ENCODE measurements around the gene CDK11B. TPM values are rescaled to one million over a fixed set of nuclear protein-coding genes. Genes with fewer than 3 reads are reported as not detected.
A peak's percentile ranks its signal among the peaks of the same experiment; 100 is the strongest.
"Not testable (repeated sequence)": the region's sequence is repeated elsewhere in the genome, so short reads cannot be mapped to it uniquely, and the experiment has no call there.

Gene CDK11B
- total RNA-seq, 1 donor from 2014 or later: 26.6 TPM

DNA sequence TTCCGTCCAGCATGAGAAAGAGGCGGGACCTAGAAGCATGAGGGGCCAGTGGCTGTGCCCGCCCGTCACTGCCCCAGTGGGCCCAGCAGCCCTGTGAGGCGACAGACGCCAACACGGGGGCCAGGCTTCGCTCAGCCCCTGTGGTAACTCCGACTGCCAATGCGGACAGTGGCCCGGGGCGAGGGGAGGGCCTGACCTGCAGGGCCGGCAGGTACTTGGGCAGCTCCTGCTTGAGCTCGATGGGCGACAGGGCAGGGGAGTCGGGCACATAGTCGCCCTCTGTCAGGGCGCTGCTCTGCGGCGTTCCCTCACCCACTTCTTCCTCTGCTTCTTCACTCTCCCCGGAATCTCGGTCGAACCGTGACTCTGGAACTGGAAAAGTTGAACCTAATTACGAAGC, 18.7 kb downstream of the CDK11B start:
- not testable (repeated sequence) for H3K27ac Mint-ChIP-seq; H3K4me1 Mint-ChIP-seq; H3K36me3 Mint-ChIP-seq; H3K9me3 Mint-ChIP-seq; H3K4me3 Mint-ChIP-seq; DNase-seq (ENCODE audit: low spot score in 2 of 2, unreplicated experiment in 2 of 2); H3K27me3 Mint-ChIP-seq (ENCODE audit: low read depth)

DNA sequence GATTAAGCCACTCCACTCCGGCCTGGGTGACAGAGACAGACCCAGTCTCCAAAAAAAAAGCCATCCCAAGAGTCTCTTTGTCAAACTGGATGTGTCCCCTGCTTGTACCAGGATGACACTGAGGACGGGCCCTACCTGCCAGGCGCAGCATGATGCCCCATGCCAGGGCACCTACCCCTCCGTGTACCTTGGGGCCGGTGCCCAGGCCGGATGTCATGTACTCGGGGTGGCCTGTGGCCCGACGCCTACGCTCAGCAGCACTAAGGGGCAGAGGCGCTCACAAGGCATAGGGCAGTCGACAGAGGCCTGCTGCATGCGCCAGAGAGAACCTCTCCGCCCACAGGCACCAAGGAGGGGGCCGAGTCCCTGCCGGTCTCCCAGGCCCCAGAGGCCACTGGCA, 19.4 kb downstream of the CDK11B start:
- H3K36me3 Mint-ChIP-seq; H3K9me3 Mint-ChIP-seq; H3K4me3 Mint-ChIP-seq; H3K27me3 Mint-ChIP-seq (ENCODE audit: low read depth); H3K27ac Mint-ChIP-seq; DNase-seq (ENCODE audit: low spot score in 2 of 2, unreplicated experiment in 2 of 2); H3K4me1 Mint-ChIP-seq: not testable (repeated sequence)

DNA sequence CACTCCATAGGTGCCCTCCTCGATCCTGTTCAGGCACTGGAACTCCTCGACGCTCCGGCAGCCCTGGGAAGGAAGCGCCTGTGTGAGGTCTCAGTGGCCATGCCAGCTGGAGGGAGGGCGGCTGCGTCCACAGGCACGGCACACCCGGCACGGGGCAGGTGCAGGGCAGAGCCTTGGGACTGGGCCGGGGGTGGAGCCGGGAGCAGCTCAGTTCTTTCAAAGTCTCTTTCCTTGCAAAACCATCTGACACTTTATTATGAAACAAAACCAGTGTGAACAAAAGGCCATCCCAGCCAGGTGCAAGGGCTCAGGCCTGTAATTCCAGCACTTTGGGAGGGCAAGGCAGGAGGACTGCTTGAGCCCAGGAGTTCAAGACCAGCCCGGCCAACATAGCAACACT, 20.3 kb downstream of the CDK11B start:
- not testable (repeated sequence) for H3K4me1 Mint-ChIP-seq; H3K4me3 Mint-ChIP-seq; H3K27me3 Mint-ChIP-seq (ENCODE audit: low read depth); H3K36me3 Mint-ChIP-seq; DNase-seq (ENCODE audit: low spot score in 2 of 2, unreplicated experiment in 2 of 2); H3K9me3 Mint-ChIP-seq; H3K27ac Mint-ChIP-seq

DNA sequence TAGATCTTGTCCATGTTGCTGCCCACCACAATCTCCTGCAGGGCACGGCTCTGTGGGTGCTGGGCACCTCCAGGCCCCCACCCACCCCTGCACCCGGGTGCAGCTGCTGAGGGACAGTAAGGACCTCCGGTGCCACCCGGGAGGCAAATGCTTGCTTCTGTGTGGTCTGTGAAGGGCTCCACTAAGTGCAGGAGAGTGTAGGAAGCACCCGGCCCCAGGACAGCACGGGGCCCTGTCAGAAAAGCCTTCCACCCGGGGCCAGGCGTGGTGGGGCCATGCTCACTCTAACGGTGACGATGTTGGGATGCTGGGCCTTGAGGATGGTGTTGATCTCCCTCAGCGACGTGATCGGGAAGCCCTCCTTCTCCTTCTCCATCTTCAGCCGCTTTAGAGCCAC, 21.3 kb downstream of the CDK11B start:
- H3K27me3 Mint-ChIP-seq (ENCODE audit: low read depth); DNase-seq (ENCODE audit: low spot score in 2 of 2, unreplicated experiment in 2 of 2); H3K9me3 Mint-ChIP-seq; H3K4me1 Mint-ChIP-seq; H3K36me3 Mint-ChIP-seq; H3K27ac Mint-ChIP-seq; H3K4me3 Mint-ChIP-seq: not testable (repeated sequence)

DNA sequence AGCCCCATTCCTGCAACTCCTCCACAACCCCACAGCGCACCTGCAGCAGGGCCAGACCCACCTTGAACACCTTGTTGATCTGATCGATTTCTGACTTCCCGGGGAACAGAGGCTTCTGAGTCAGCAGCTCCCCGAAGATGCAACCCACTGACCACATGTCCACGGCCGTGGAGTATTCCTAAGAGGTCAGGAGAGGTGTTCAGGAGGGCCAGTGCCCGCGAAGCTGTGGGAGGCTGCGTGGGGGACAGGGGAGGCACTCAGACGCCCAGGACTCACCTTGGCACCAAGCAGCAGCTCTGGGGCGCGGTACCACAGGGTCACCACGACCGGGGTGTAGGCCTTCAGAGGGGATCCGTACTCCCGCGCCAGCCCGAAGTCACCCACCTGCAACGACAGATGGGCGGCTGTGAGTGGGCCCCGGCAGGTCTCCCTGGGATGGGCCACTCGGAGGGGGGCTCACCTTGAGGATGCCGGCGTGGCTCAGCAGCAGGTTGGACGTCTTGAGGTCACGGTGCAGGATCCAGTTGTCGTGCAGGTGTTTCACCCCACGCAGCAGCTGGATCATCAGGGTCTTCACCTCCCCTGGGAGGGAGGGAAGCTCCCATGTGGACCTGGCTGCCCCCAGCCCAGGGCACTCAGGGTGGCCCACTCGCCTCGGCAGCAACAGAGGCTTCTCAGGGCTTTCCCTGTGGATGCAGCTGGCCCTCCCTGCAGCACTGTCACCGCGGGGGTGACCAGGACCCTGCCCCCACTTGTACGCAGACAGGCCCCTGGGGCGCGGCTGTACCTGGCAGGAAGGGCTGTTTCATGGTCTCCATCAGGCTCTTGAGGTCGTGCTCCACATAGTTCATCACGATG, 22.0 kb downstream of the CDK11B start:
- H3K27me3 Mint-ChIP-seq (ENCODE audit: low read depth); H3K36me3 Mint-ChIP-seq; H3K4me1 Mint-ChIP-seq; H3K9me3 Mint-ChIP-seq; DNase-seq (ENCODE audit: low spot score in 2 of 2, unreplicated experiment in 2 of 2); H3K4me3 Mint-ChIP-seq; H3K27ac Mint-ChIP-seq: not testable (repeated sequence)

DNA sequence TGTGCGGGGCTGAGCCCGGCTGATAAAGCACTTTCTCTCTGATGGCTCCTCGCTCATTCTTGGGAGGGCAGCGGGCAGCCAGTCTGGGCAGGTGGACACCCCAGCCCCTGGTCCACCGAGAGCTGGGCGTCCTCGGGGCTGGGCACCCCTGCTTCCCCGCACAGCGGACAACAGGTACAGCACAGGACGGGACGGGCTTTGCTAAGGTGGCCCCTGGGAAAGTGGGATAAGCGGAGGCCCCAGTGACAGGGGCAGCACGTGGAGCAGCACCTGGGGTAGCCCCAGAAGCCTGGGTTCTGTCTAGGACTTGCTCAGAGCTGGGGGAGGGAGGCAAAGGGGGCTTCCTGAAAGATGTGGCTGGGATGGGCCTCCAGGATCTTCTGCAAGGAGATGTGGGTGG, 24.2 kb downstream of the CDK11B start:
- H3K27ac Mint-ChIP-seq; H3K27me3 Mint-ChIP-seq (ENCODE audit: low read depth); H3K36me3 Mint-ChIP-seq; DNase-seq (ENCODE audit: low spot score in 2 of 2, unreplicated experiment in 2 of 2); H3K4me1 Mint-ChIP-seq; H3K9me3 Mint-ChIP-seq; H3K4me3 Mint-ChIP-seq: not testable (repeated sequence)

DNA sequence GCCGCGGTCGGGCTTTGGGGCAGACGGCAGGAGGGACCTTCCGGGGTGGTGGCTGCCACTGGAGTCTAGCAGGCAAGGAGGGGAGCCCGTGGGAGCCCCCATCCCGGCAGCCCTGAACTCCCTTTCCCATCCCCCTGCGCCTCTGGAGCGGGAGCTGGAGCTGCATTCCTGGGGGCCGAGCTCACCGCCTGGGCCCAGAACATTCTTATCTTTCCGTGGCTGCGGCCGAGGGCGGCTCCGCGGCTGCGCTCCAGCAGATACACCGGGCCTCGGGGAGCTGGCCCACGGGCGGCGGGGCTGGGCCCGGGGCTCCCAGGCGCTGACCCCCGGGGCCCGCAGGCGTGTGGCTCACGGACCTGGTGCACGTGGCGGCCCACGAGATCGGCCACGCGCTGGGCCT, 25.4 kb downstream of the CDK11B start:
- not testable (repeated sequence) for H3K4me3 Mint-ChIP-seq; H3K36me3 Mint-ChIP-seq; H3K9me3 Mint-ChIP-seq; DNase-seq (ENCODE audit: low spot score in 2 of 2, unreplicated experiment in 2 of 2); H3K4me1 Mint-ChIP-seq; H3K27me3 Mint-ChIP-seq (ENCODE audit: low read depth); H3K27ac Mint-ChIP-seq

DNA sequence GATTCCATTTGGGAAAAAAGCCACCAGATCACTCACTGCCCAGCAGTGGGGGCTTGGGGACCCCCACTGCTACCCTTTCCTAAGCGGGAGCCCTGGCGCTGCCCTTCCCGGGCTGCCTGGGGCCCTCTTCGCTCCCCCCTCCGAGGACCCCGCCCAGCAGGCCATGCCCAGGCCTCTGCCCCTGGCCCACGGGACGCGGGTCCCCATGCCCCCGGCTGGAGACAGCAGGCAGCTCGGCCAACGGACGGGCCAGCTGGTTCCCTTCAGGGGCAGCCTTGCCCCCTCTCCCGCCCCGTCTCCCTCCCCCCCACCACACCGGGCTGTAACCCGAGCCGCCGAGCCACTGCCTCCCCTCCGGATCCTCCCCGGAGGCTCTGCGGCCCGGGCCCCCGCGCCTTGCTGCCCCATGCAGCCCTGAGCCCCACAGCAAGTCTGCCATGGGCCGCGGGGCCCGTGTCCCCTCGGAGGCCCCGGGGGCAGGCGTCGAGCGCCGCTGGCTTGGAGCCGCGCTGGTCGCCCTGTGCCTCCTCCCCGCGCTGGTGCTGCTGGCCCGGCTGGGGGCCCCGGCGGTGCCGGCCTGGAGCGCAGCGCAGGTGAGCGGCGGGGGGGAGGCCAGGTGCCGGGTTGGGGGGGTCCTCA, 26.9 kb downstream of the CDK11B start, which contains the start of gene MMP23B:
MMP23B (plus strand) TSS at position 392 of the 639 bp plus-strand sequence; CDS start at position 438, 46 bp downstream.
- H3K36me3 Mint-ChIP-seq: no peaks in the 10 kb centered on the region
- no peaks in the 10 kb centered on the region for H3K9me3 Mint-ChIP-seq
- peak in 1 of 2 experiments; percentile 42 for DNase-seq (ENCODE audit: low spot score in 2 of 2, unreplicated experiment in 2 of 2)
- H3K4me3 Mint-ChIP-seq: peak within 1 kb of the TSS; percentile 61
- H3K4me1 Mint-ChIP-seq: peaks cover 3% of the 10 kb centered on the region
- peaks cover 9% of the 10 kb centered on the region for H3K27me3 Mint-ChIP-seq (ENCODE audit: low read depth)
- H3K27ac Mint-ChIP-seq: peak within 1 kb of the TSS; percentile 61
- TF ChIP-seq, protein P1, sequence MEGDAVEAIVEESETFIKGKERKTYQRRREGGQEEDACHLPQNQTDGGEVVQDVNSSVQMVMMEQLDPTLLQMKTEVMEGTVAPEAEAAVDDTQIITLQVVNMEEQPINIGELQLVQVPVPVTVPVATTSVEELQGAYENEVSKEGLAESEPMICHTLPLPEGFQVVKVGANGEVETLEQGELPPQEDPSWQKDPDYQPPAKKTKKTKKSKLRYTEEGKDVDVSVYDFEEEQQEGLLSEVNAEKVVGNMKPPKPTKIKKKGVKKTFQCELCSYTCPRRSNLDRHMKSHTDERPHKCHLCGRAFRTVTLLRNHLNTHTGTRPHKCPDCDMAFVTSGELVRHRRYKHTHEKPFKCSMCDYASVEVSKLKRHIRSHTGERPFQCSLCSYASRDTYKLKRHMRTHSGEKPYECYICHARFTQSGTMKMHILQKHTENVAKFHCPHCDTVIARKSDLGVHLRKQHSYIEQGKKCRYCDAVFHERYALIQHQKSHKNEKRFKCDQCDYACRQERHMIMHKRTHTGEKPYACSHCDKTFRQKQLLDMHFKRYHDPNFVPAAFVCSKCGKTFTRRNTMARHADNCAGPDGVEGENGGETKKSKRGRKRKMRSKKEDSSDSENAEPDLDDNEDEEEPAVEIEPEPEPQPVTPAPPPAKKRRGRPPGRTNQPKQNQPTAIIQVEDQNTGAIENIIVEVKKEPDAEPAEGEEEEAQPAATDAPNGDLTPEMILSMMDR (IDR thresholded peaks at IDR 0.05; ENCODE audit: unreplicated experiment): no peak

DNA sequence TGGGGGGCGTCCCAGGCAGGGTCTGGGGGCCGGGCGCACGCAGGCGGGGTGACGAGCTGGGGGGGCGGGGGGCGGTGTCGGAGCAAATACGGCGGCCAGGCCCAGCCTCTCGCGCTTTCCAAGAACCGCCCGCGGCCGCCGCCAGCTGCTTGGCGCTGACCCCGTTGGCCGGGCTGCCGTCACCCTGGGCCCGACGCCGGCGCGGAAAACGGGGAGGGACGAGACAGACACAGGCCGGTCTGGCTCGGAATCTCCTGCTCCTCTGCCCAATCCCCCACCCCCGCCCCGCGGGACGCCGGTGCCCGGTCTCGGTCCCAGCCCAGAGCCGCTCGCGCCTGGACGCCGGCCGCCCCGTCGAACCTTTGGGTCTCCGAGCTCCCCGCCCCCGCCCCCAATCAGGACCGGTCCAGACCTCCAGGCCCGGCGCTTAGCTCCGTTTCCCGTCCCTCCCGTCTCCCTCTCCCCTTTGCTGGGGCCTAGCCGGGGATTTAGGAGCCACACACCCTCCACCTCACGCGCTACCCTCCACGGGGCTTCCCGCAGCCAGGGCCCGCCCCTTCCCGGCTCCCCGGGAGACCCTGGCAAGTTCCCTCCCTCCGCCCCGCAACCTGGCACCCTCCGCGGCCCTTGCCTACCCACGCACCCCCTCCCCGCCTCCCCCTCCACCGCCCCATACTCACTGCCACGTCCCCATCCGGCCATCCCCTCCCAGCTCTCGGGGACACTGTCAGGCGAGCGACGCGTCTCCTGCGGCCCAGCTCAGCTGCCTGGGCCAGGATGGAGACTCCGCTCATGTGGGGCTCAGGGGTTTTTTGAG, 27.6 kb downstream of the CDK11B start:
- no peaks in the 10 kb centered on the region for H3K9me3 Mint-ChIP-seq
- peak in 1 of 2 experiments; percentile 39 for DNase-seq (ENCODE audit: low spot score in 2 of 2, unreplicated experiment in 2 of 2)

More for the DNA sequence above, 27.6 kb downstream of the CDK11B start:
- Mint-ChIP-seq H3K4me1 (peaks cover 3% of the 10 kb centered on the region), H3K36me3 (no peaks in the 10 kb centered on the region), H3K27me3 (ENCODE audit: low read depth) (peaks cover 9% of the 10 kb centered on the region), H3K4me3 (peak overlapping the region; percentile 61), H3K27ac (peak overlapping the region; percentile 61)
- TF ChIP-seq, protein P1 (IDR thresholded peaks at IDR 0.05; ENCODE audit: unreplicated experiment): no peak
